Stimulated activated CD8-positive, alpha-beta memory T cell treated with anti-CD3 and anti-CD28 coated beads, Interleukin-7, amount 100 ng/mL, for 4 hours (primary cell): ENCODE data around the gene DZIP3.
"Not testable (repeated sequence)": the region's sequence is repeated elsewhere in the genome, so short reads cannot be mapped to it uniquely, and the experiment has no call there.

Experiments used
- DNase-seq, 2 donors: peaks; one replicate each; pipeline ENCODE4 v3.0.0-alpha.2; 2020; ENCODE audit warnings: low read depth in 2 of 2

The DZIP3 gene

DNA sequence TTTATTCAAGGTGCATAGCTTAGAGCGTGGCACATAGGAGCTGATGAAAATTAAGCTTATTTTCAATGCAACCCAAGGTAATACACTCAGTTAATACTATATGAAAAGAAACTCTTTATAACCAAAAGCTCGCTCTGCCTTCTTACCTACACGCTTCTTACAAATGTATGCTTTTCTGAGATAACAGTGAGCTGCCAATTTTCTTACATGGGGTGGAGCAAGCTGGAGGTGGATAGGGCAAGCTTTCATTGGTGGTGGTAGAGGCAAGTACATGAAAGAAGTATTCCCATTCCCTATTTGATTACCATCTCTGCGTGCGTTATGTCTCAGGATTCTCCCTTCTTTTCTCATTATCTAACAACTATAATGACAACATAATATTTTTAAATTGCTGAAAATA lies 8.9 kb downstream of the DZIP3 start:
- no peak for DNase-seq

- DNase-seq, result no peak
Observed at GRCh38 chr3:108599677-108600409, 10.3 kb downstream of the DZIP3 start.

DNA sequence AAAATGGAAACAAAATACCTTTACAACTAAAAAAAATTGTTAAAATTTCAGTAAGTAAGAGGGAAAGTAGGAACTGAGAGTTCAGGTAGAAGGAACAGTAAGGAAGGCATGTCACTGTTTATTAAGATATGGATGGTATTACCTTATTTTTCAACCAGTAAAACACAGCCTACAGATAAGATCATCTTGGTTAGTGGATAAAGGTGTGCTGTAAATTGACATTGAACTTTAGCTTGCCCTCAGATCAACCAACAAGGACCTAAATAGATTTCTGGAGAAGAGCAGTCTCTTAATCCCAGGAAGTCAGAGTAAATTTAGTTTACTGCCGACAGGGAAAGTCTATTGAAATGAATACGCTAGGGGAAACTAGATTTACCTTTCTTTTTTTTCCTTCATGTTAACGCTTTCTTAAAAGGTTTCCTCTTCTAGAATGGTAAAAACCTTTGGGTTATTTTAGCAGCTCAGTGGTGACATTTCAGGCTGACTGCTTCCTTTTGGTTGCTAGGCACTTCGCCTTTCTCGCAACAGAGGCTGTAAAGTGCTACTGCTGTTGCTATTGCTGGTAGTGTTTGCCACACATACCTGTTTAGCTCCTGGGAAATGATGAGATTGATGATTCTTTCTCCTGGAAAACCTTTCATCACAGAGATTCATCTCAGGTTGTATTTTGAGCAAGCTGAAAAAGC lies 12.9 kb downstream of the DZIP3 start:
- peak in 1 of 2 donors; percentile 11 for DNase-seq

DNA sequence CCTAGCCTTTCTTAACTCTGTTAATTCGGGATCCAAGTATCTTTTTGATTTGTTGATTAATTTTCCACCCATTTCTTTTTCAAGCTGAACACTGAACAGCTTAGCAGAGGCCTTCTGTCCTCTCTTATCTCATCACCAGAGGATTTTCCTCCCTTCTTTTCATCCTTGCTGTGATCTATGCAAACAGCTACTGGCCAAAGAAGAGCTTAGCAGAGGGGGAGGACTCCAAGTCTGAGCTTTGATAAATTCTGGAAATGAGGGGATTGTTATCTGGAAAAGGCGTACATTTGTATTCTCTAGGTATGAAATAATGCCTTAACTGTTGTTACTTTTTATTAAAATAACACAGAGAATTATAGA lies 13.4 kb downstream of the DZIP3 start:
- DNase-seq, result no peak

DNA sequence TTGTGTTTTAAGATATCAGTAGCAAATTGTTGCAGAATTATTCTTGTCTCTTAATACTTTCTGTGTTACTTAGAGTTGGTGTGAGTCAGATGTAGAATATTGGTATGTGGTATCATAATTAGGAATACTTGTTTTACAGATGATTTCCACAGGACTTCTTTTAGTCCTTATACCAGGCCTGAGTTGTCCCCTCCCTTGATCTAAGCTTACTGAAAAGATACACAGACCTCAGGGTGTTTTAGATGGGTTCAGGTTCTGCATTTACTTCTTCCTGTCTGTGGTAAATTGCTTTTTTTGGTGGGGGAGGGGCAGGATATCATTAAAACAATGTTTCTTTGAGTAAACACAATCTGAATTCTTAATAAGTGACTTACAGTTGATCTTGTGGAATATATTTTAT lies 14.2 kb downstream of the DZIP3 start:
- no peak for DNase-seq

DNA sequence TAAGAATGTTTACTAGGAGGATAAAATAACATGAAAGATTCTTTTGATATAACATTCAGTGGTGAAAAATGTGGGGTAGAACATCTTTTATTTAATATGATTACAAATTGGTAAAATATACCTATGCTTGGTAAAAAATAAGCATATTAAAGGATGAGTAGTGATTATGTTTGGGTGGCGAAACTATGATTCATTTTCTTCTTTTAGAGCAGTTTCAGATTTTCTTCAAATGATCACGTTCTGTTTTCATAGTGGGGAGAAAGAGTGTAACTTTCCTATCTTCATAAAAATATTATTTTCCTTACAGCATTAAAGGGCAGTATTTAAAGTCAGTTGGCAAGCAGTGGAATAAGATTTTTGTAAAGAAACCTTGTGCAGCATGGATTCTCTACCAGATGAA lies 15.5 kb downstream of the DZIP3 start:
- DNase-seq, result no peak

DNA sequence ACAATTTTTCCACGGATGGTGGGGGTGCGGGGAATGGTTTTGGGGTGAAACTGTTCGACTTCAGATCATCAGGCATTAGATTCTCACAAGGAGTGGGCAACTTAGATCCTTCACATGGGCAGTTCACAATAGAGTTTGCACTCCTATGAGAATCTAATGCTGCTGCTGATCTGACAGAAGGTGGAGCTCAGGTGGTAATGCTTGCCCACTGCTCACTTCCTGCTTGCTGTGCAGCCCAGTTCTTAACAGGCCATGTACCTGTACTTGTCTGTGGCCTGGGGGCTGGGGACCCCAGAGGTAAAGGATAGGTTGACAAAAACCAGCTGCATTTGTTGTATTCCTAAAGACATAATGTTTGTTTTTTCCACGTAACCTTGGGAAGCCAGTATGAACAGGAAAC lies 16.0 kb downstream of the DZIP3 start:
- no peak for DNase-seq

DNA sequence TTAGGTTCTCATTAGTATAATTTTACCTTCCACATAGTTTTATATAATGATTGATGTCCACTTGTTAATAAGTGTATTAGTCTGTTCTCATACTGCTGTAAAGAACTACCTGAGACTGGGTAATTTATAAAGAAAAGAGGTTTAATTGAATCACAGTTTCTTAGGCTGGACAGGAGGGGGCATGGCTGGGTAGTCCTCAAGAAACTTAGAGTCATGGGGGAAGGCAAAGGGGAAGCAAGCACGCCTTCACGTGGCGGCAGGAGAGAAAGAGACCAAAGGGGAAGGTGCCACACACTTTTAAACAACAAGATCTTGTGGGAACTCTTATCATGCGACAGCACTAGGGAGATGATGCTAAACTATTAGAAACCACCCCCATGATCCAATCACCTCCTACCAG lies 19.2 kb downstream of the DZIP3 start:
- DNase-seq, result no peak

DNA sequence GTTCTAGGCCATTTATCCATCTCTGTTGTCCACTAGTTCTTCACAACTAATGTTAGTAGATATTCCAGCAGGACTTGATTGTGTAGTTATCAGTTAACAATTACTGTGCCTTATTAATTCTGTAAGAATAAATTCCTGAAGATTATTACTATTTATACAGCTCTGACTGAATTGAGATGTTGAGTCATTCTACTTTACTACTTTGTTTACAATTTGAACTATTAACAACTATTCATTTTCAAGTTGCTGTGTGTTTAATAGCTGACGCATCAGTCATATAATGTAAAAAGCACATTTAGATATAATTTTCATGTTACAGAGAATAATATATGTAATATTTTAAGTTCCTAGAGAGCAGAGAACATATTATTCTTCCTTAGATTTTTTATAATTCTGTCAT lies 21.1 kb downstream of the DZIP3 start:
- DNase-seq, result no peak

DNA sequence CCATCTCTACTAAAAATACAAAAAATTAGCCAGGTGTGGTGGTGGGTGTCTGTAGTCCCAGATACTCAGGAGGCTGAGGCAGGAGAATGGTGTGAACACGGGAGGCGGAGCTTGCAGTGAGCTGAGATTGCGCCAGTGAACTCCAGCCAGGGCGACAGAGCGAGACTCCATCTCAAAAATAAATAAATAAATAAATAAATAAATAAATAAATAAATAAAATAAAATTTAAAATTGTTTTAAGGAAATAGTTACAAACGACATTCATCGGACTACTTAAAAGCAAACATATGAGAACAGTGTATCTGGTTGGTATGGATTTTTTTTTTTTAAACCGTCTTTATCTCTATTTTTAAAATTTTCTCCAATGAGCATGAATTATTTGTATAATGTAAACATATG lies 26.6 kb downstream of the DZIP3 start:
- not testable (repeated sequence) for DNase-seq

DNA sequence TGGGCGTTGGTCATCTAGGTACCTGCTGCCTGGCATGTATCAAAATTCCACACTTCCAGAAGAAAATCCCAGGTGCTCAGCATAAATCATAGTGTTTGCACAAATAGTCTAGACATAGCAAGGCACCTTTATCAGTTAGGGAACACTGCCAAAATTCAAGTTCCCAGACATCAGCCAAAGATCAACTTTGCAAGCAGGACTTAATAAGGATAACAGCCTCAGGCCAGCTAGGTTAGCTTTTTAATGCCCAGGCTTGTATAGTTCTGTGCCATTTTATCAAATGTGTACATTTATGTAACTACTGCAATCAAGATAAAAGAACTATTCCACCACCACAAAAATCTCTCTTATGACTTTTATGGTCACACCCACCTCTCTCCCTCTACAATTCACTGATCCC lies 30.7 kb downstream of the DZIP3 start:
- no peak for DNase-seq

DNA sequence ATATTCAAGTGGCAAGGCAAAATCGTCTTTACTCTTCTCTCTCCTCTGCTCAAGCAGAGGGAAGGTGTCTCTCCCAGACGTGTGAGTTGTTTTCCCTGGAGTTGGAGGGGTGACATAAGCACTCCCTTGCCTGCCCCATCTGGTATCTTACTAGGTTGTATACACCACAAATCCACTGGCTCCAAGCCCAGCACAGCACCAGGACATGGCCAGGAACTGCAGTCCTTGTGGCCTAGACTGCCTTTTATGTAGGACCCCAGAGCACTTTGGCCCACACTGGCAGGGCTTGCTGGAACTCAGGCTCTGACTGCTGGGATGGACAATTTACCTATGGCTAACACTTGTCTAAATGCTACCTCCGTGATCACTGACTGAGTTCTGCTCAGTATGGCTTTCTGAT lies 34.0 kb downstream of the DZIP3 start:
- no peak for DNase-seq

GRCh38 chr3:108629974-108630373 lies 40.5 kb downstream of the DZIP3 start:
- no peak for DNase-seq

DNA sequence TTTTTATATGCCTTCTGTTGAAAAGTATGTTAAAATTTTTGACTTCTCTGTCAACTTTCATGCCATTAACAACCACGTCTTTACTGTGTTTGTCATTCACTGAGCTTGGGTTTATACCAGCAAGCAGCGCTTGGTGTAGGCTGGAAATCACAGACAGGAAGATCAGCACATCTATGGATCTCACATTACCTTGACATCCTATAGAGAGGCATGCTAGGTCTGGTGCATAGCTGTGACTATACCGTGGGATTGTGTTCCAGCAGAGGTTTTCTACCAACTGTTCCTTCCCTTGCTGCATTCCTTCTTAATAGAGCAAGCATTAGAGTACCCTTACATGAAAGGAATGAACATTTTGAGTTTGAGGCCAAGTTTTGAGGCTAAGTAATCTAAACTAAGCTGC lies 53.0 kb downstream of the DZIP3 start:
- no peak for DNase-seq

DNA sequence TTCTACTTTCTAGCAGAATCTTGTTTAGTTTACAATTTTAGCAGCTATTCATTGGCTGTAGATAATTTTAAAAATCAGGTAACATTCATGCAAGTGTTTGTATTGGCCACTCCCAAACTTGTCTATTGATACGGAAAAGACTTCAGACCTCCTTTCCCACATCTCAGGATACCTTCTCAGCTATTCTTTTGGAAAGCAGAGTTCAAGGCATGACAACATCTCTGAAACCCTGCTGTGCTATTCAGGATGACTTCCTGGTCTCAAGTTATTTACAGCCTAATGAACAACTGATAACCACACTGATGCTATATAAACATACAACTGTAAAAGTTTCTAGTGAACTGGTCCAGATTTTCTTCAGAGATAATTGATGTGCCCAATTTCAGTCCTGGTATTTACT lies 55.8 kb downstream of the DZIP3 start:
- no peak for DNase-seq

DNA sequence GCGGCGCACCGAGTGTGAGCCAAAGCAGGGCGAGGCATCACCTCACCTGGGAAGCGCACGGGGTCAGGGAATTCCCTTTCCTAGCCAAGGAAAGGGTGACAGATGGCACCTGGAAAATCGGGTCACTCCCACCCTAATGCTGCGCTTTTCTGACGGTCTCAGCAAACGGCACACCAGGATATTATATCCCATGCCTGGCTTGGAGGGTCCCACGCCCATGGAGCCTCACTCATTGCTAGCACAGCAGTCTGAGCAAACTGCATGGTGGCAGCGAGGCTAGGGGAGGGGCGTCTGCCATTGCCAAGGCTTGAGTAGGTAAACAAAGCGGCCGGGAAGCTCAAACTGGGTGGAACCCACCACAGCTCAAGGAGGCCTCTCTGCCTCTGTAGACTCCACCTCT lies 66.1 kb downstream of the DZIP3 start:
- not testable (repeated sequence) for DNase-seq

- DNase-seq, result no peak
Observed at GRCh38 chr3:108661699-108662098, 72.2 kb downstream of the DZIP3 start.

- peak in 1 of 2 donors; percentile 1 for DNase-seq
Observed at GRCh38 chr3:108662142-108662738, 72.7 kb downstream of the DZIP3 start.

- DNase-seq, result no peak
Observed at GRCh38 chr3:108664266-108664665, 74.7 kb downstream of the DZIP3 start.

- DNase-seq, result no peak
Observed at GRCh38 chr3:108667312-108667711, 77.8 kb downstream of the DZIP3 start.

GRCh38 chr3:108669208-108669607 lies 79.7 kb downstream of the DZIP3 start:
- DNase-seq, result no peak

GRCh38 chr3:108672701-108673100 lies 83.2 kb downstream of the DZIP3 start:
- DNase-seq, result no peak

- no peak for DNase-seq
Observed at GRCh38 chr3:108673988-108674661, 84.6 kb downstream of the DZIP3 start.
